ENCODE measurements around the gene HSDL2.

HSDL2 gene

DNA sequence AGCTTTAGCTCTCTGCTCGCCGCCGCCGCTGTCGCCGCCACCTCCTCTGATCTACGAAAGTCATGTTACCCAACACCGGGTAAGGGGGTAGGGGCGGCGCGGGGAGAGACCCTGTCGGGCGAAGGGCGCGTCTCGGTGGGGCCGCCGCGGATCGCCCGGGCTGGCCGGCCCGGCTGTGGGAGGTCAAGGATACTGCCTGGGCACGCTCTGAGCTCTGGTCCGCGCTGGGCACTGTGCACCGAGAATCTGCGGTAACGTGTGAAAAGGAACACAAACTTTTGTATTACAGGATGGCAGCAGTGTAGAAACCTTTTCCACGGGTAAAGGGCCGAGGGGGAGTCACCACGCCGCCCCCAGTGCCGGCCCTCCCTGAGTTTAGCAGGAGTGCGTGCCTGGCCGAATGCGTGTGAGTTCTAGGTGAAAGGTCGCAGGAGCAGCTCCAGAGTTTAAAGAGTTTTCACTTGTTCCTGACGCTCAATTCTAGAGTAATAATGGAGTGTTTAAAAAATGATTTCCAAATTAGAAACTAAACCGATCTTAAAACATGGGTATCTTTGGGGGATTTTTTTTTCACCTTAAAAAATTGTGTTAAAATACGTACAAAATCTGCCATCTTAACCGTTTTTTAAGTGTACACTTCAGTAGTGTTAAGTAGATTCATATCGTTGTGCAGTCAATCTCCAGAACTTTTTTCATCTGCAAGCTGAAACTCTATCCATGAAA lies at the start of gene HSDL2:
TSS of gene HSDL2 (plus strand) at position 7 of the 723 bp plus-strand sequence. CDS start at position 63, 56 bp downstream.
- CTCF ChIA-PET: interaction anchor here (0.6 to 1.5 kb wide), 7 partner anchors 106 to 782 kb away, joined by 3 to 5 read pairs (median 4); partner anchors contain the start of gene KIAA1958
- POLR2A ChIA-PET (ENCODE audit: low non-redundant PET): interaction anchor here (0.6 to 1.2 kb wide), 3 partner anchors 106 to 908 kb away, joined by 3 to 5 read pairs (median 4); partner anchors contain the start of gene KIAA1958
- peak within 1 kb of the TSS; percentile 97 for H3K27ac ChIP-seq
- no peak for TF ChIP-seq CTCF (conservative IDR thresholded peaks at IDR 0.05; ENCODE audit: low read depth)
- peak; percentile 59 for DNase-seq (ENCODE audit: low spot score)

DNA sequence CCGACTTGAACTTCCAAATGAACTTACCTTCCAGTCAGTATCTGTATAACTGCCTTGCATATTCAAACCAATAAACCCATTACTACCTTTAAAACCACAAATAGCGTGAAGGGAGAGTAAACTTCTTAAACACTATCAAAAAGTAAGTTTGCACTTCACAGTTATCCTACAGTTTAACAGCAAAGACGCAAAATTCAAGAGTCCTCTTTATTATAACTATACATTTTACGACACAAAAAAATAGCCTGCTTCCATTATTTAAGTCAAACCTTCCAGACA lies 48.3 kb upstream of the HSDL2 start:
- DNase-seq (ENCODE audit: low spot score): peak; percentile 26
- CTCF ChIA-PET: interaction anchor here (0.8 to 4.1 kb wide), 3 partner anchors 165 to 262 kb away, joined by 3 to 34 read pairs (median 3); no protein-coding TSS in a partner anchor
- POLR2A ChIA-PET (ENCODE audit: low non-redundant PET): no interaction called here
- no peak for TF ChIP-seq CTCF (conservative IDR thresholded peaks at IDR 0.05; ENCODE audit: low read depth)
- no peak overlapping the region for H3K27ac ChIP-seq

- CTCF ChIA-PET: interaction anchor here (0.6 to 4.1 kb wide), 5 partner anchors 166 to 263 kb away, joined by 3 to 34 read pairs (median 3); no protein-coding TSS in a partner anchor
- no peak for TF ChIP-seq CTCF (conservative IDR thresholded peaks at IDR 0.05; ENCODE audit: low read depth)
- POLR2A ChIA-PET (ENCODE audit: low non-redundant PET): no interaction called here
- no peak for DNase-seq (ENCODE audit: low spot score)
- peak overlapping the region; percentile 99 for H3K27ac ChIP-seq
Observed at GRCh38 chr9:112332214-112332613, 47.7 kb upstream of the HSDL2 start.

DNA sequence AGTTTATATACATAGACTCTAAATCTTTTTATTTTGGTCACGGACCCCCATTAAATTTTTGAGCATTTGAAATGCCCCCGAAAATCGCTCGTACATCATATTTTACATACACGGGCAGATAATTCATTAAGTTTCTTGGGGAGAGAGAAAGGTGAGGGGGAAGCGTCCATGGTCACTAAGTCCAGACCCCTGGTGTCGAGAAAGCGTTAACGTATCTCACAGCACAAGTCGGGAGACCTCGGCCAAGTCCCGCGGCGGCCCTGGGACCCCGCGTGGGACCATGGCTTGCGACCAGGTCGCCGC lies 47.3 kb upstream of the HSDL2 start:
- ChIA-PET CTCF (interaction anchor here (0.7 to 4.1 kb wide), 3 partner anchors 166 to 222 kb away, joined by 3 to 34 read pairs (median 4); no protein-coding TSS in a partner anchor), POLR2A (ENCODE audit: low non-redundant PET) (no interaction called here)
- no peak for TF ChIP-seq CTCF (conservative IDR thresholded peaks at IDR 0.05; ENCODE audit: low read depth)
- DNase-seq (ENCODE audit: low spot score): no peak
- peak overlapping the region; percentile 99 for H3K27ac ChIP-seq

DNA sequence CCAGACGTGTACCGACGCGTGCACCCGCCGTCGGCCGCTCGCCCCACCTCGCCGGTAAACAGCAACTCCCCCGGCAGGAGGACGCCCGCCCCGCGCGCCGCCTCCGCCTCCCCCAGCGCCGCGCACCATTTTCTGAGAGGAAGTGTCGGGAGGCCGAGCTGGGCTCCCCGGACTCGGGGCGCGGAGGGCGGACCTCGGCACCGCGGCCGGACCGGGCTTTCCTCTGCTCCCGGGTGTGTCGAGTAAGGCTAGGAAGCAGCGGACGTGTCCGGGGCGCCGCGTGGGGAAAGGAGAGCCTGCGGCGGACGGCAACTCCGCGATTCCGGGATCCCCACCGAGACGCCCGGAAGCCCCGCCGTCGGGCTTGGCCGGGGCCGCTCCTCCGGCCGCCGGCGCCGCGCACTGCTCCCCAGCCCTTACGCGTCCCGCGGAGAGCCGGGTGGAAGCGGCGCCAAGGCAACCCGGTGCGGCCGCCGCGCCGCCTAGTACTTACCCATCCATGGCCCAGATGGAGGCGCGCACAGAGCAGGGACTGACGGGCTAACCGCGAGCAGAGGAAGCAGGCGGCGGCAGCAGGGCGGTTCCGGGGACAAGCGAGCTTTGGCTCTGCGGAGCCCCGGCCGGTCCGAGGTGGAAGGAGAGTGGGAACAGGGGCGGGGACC lies 46.8 kb upstream of the HSDL2 start, which contains the start of gene PTBP3:
TSS of gene PTBP3 (minus strand) at position 643 of the 662 bp plus-strand sequence. CDS start 35,754 bp downstream, outside the sequence.
- CTCF ChIA-PET: interaction anchor here (0.5 to 4.1 kb wide), 11 partner anchors 19 to 579 kb away, joined by 3 to 34 read pairs (median 3); no protein-coding TSS in a partner anchor
- DNase-seq (ENCODE audit: low spot score): peak; percentile 89

More for the DNA sequence above, 46.8 kb upstream of the HSDL2 start, which contains the start of gene PTBP3:
- H3K27ac ChIP-seq: peak within 1 kb of the TSS; percentile 99
- TF ChIP-seq CTCF (conservative IDR thresholded peaks at IDR 0.05; ENCODE audit: low read depth): no peak
- POLR2A ChIA-PET (ENCODE audit: low non-redundant PET): interaction anchor here (0.7 to 1.0 kb wide), 4 partner anchors 159 to 220 kb away, joined by 3 to 4 read pairs (median 3); no protein-coding TSS in a partner anchor

Data from RWPE1 (cell line).